A549 (cell line): ENCODE data around the gene DRD1. TPM values are rescaled to one million over a fixed set of nuclear protein-coding genes. Genes with fewer than 3 reads are reported as not detected.
"Not testable (repeated sequence)": the region's sequence is repeated elsewhere in the genome, so short reads cannot be mapped to it uniquely, and the experiment has no call there.

ENCODE experiments used
- ATAC-seq, 2 experiments: fragments of 200-7000 bp in 1 of 2; fragments of >200 bp in 1 of 2; cut with Nextera tagmentation in 1 of 2; cut with Tn5 transposase in 1 of 2; 3 replicates each; pipeline versions ENCODE4 v1.8.0 to v1.9.1; 2018 to 2020; ENCODE audit warnings: mild to moderate bottlenecking in 1 of 2, moderate library complexity in 1 of 2
- CTCF ChIA-PET: fragments of 300-600 bp; sonication (Branson Sonifier 250); formaldehyde crosslinking; extraction: SDS; loops from one replicate; lab custom pipeline; 2021; ENCODE audit warnings: antibody characterized with exemption, inconsistent platforms; lab: Yijun Ruan, JAX
- POLR2A ChIA-PET: fragments of 350-600 bp; formaldehyde crosslinking; extraction: SDS; loops from one replicate; lab custom pipeline; 2021; ENCODE audit warnings: antibody characterized with exemption, inconsistent platforms; lab: Yijun Ruan, JAX
- DNase-seq, 2 experiments: peaks; one replicate each; pipeline versions ENCODE4 v3.0.0 to v3.0.0-alpha.2; 2011 to 2016; ENCODE audit warnings: low read depth in 1 of 2, low spot score in 1 of 2
- FAIRE-seq: peaks from 2 replicates; lab custom pipeline; 2011; peaks lifted over from hg19 to GRCh38; lab: Jason Lieb, UNC
- H3K27ac ChIP-seq, 2 experiments: fragments of >200 bp; sonication (Bioruptor Twin); formaldehyde crosslinking; 3 replicates each; pipeline ENCODE4 v1.5.1; 2016 to 2017
- H3K4me1 ChIP-seq: fragments of >200 bp; sonication (Bioruptor Twin); formaldehyde crosslinking; 3 replicates; pipeline ENCODE4 v1.6.1; 2016
- H3K4me2 ChIP-seq: fragments of >200 bp; sonication (Bioruptor Twin); formaldehyde crosslinking; 3 replicates; pipeline ENCODE4 v1.6.1; 2016
- H3K4me3 ChIP-seq: fragments of >200 bp; sonication (Bioruptor Twin); formaldehyde crosslinking; 3 replicates; pipeline ENCODE4 v1.5.1; 2016
- H3K9me3 ChIP-seq: fragments of >200 bp; sonication (Bioruptor Twin); formaldehyde crosslinking; 3 replicates; pipeline ENCODE4 v1.6.1; 2016
- BHLHE40 ChIP-seq: IDR thresholded peaks from 2 replicates; pipeline ENCODE4 v1.6.1; 2012; ENCODE audit warnings: low read depth, low read length, inconsistent platforms
- EP300 ChIP-seq, 2 experiments: fragments of >200 bp; sonication (Bioruptor Twin); formaldehyde crosslinking; IDR thresholded peaks; 2 replicates in 1 of 2; 3 replicates in 1 of 2; pipeline ENCODE4 v1.6.1; 2016 to 2017
- FOSB ChIP-seq: fragments of 250-450 bp; sonication (Bioruptor Pico); IDR thresholded peaks from 2 replicates; pipeline ENCODE4 v1.5.0; 2020; ENCODE audit warnings: mild to moderate bottlenecking, moderate library complexity
- FOSL2 ChIP-seq, 2 experiments: fragments of 450-650 bp in 1 of 2; fragments of >200 bp in 1 of 2; sonication (Bioruptor Twin) in 1 of 2; formaldehyde crosslinking; IDR thresholded peaks; 2 replicates each; pipeline versions ENCODE4 v1.5.0 to v1.6.1; 2016 to 2020; ENCODE audit warnings: mild to moderate bottlenecking in 1 of 2, moderate library complexity in 1 of 2
- HDAC2 ChIP-seq: fragments of 200-600 bp; sonication (generic); IDR thresholded peaks from 2 replicates; pipeline ENCODE4 v1.6.1; 2016
- HEYL ChIP-seq: fragments of 250-450 bp; sonication (Bioruptor Pico); IDR thresholded peaks from 2 replicates; pipeline ENCODE4 v1.8.0; 2021; ENCODE audit warnings: mild to moderate bottlenecking, moderate library complexity
- HOXB5 ChIP-seq: fragments of 250-450 bp; sonication (Bioruptor Pico); IDR thresholded peaks from 2 replicates; pipeline ENCODE4 v1.5.0; 2020; ENCODE audit warnings: mild to moderate bottlenecking, moderate library complexity
- JUNB ChIP-seq: fragments of >200 bp; sonication (Bioruptor Twin); formaldehyde crosslinking; IDR thresholded peaks from 2 replicates; pipeline ENCODE4 v1.6.1; 2016
- KDM1A ChIP-seq: fragments of 200-600 bp; sonication (generic); IDR thresholded peaks from 2 replicates; pipeline ENCODE4 v1.6.1; 2016; ENCODE audit warnings: low read depth, mild to moderate bottlenecking
- MAFK ChIP-seq: fragments of 450-650 bp; IDR thresholded peaks from 2 replicates; pipeline ENCODE4 v1.6.1; 2014; ENCODE audit not compliant: partially characterized antibody
- MAZ ChIP-seq: fragments of 150-350 bp; IDR thresholded peaks from 2 replicates; pipeline ENCODE4 v1.6.1; 2014; ENCODE audit warnings: antibody characterized with exemption, low read depth, low read length, borderline replicate concordance
- RARB ChIP-seq: fragments of 250-450 bp; sonication (Bioruptor Pico); IDR thresholded peaks from 2 replicates; pipeline ENCODE4 v1.8.0; 2021; ENCODE audit warnings: mild to moderate bottlenecking, moderate library complexity
- RCOR1 ChIP-seq: fragments of 150-350 bp; IDR thresholded peaks from 2 replicates; pipeline ENCODE4 v1.6.1; 2014; ENCODE audit warnings: antibody characterized with exemption, low read length, low read depth
- RFX5 ChIP-seq: fragments of 450-650 bp; IDR thresholded peaks from 2 replicates; pipeline ENCODE4 v1.7.1; 2014; ENCODE audit warnings: antibody characterized with exemption, mild to moderate bottlenecking, moderate library complexity
- RNF2 ChIP-seq: fragments of 200-600 bp; sonication (generic); IDR thresholded peaks from 2 replicates; pipeline ENCODE4 v1.6.1; 2016; ENCODE audit warnings: low read depth, mild to moderate bottlenecking, antibody characterized with exemption, moderate library complexity, borderline replicate concordance
- TFCP2L1 ChIP-seq: fragments of 250-450 bp; sonication (Bioruptor Pico); IDR thresholded peaks from 2 replicates; pipeline ENCODE4 v1.5.0; 2021; ENCODE audit warnings: mild to moderate bottlenecking
- ZC3H11A ChIP-seq: fragments of 450-650 bp; IDR thresholded peaks from 2 replicates; pipeline ENCODE4 v1.6.1; 2014; ENCODE audit warnings: antibody characterized with exemption, mild to moderate bottlenecking
- WGBS: methylation state at CpG from one replicate; pipeline ENCODE4 v1.1.6; 2017; ENCODE audit errors: missing lambda C conversion rate; 5-methylcytosine and 5-hydroxymethylcytosine counted together
- polyA plus RNA-seq, 4 experiments: library from polyadenylated mRNA; depleted of rRNA in 3 of 4; stranded (reverse); fragments of >200 nt; fragmentation: RNase III in 1 of 4; extraction: RNeasy Plus Mini Kit Qiagen cat#74134 plus additional on column Dnase treatment in 1 of 4; gene quantifications; 2 replicates in 3 of 4; 3 replicates in 1 of 4; pipeline ENCODE4 v1.2.3, GENCODE V29; 2011 to 2017
- TF ChIP-seq, protein P1 (sequence below): IDR thresholded peaks from 2 replicates; pipeline ENCODE4 v1.6.1; 2012
- TF ChIP-seq, protein P2 (sequence below): fragments of 200-600 bp; sonication (generic); IDR thresholded peaks from 2 replicates; pipeline ENCODE4 v1.6.1; 2016; ENCODE audit warnings: antibody characterized with exemption, mild to moderate bottlenecking, moderate library complexity
- TF ChIP-seq, protein P3 (sequence below): fragments of >200 bp; sonication (Bioruptor Twin); formaldehyde crosslinking; IDR thresholded peaks from 3 replicates; pipeline ENCODE4 v1.6.1; 2016

The DRD1 gene
- polyA plus RNA-seq, 2 of the 4 experiments (the other 2 are of a cell fraction), result 0.90 to 5.7 TPM

DNA sequence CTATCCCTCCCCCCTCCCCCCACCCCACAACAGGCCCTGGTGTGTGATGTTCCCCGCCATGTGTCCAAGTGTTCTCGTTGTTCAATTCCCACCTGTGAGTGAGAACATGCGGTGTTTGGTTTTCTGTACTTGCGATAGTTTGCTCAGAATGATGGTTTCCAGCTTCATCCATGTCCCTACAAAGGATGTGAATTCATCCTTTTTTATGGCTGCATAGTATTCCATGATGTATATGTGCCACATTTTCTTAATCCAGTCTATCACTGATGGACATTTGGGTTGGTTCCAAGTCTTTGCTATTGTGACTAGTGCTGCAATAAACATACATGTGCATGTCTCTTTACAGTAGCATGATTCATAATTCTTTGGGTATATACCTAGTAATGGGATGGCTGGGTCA, 48.6 kb downstream of the DRD1 start:
- CTCF ChIA-PET, H3K9me3 ChIP-seq, H3K27ac ChIP-seq, POLR2A ChIA-PET, FAIRE-seq, H3K4me1 ChIP-seq, DNase-seq, ATAC-seq, H3K4me2 ChIP-seq, H3K4me3 ChIP-seq: not testable (repeated sequence)
- TF ChIP-seq KDM1A, result 0 out of 2 replicates have a peak, but pooled peaks have one; percentile 15
- WGBS, result 78% methylated on average over 4 of the region's 4 CpGs

DNA sequence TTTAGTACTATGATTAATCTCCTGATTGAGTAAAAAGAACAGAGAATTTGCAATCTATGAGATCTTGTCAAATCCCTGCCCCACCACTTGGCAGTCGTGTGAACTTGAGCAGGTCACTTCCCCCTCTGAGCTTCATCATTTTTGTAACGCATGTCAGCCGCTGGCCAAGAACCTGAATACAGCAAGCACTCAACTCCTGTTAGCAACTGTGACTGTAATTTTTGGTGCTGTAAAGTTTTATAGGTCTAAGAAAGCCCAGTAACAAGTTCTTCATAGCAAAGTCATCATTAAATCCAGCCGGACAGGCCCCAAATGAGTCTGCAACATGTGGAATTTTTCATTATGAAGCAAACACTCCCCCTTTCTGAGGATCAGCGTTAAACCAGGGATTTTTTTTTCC, 49.4 kb downstream of the DRD1 start:
- FAIRE-seq (no peak), ATAC-seq (no peak), DNase-seq (no peak)
- ChIA-PET POLR2A (no interaction called here), CTCF (interaction anchor here (1.1 kb wide), 1 partner anchor 27 kb away, joined by 3 read pairs; no protein-coding TSS in a partner anchor)
- no peak overlapping the region for H3K4me2 ChIP-seq
- H3K27ac ChIP-seq, result 0 out of 6 replicates have a peak overlapping the region, but pooled peaks of 1 of the 2 experiments have one; percentile 19
- no peaks in the 10 kb centered on the region for H3K9me3 ChIP-seq
- WGBS, result 70% methylated on average over 5 of the region's 5 CpGs
- TF ChIP-seq MAZ (no peak), FOSB (no peak), ZC3H11A (no peak), TFCP2L1 (CRISPR knock-in tag) (no peak), FOSL2 (IDR thresholded peaks at IDR 0.05) (no peak), FOSL2 (CRISPR knock-in tag; IDR thresholded peaks at IDR 0.05) (no peak), RNF2 (no peak), HEYL (CRISPR knock-in tag) (no peak), RARB (CRISPR knock-in tag) (no peak), MAFK (no peak), RFX5 (no peak), HDAC2 (no peak), EP300 (IDR thresholded peaks at IDR 0.05) (no peak), RCOR1 (no peak), JUNB (no peak), BHLHE40 (no peak), HOXB5 (CRISPR knock-in tag) (no peak)
- TF ChIP-seq, protein P1, sequence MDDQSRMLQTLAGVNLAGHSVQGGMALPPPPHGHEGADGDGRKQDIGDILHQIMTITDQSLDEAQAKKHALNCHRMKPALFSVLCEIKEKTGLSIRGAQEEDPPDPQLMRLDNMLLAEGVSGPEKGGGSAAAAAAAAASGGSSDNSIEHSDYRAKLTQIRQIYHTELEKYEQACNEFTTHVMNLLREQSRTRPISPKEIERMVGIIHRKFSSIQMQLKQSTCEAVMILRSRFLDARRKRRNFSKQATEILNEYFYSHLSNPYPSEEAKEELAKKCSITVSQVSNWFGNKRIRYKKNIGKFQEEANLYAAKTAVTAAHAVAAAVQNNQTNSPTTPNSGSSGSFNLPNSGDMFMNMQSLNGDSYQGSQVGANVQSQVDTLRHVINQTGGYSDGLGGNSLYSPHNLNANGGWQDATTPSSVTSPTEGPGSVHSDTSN, result no peak
- TF ChIP-seq, protein P2, sequence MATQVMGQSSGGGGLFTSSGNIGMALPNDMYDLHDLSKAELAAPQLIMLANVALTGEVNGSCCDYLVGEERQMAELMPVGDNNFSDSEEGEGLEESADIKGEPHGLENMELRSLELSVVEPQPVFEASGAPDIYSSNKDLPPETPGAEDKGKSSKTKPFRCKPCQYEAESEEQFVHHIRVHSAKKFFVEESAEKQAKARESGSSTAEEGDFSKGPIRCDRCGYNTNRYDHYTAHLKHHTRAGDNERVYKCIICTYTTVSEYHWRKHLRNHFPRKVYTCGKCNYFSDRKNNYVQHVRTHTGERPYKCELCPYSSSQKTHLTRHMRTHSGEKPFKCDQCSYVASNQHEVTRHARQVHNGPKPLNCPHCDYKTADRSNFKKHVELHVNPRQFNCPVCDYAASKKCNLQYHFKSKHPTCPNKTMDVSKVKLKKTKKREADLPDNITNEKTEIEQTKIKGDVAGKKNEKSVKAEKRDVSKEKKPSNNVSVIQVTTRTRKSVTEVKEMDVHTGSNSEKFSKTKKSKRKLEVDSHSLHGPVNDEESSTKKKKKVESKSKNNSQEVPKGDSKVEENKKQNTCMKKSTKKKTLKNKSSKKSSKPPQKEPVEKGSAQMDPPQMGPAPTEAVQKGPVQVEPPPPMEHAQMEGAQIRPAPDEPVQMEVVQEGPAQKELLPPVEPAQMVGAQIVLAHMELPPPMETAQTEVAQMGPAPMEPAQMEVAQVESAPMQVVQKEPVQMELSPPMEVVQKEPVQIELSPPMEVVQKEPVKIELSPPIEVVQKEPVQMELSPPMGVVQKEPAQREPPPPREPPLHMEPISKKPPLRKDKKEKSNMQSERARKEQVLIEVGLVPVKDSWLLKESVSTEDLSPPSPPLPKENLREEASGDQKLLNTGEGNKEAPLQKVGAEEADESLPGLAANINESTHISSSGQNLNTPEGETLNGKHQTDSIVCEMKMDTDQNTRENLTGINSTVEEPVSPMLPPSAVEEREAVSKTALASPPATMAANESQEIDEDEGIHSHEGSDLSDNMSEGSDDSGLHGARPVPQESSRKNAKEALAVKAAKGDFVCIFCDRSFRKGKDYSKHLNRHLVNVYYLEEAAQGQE, result no peak
- TF ChIP-seq, protein P3, sequence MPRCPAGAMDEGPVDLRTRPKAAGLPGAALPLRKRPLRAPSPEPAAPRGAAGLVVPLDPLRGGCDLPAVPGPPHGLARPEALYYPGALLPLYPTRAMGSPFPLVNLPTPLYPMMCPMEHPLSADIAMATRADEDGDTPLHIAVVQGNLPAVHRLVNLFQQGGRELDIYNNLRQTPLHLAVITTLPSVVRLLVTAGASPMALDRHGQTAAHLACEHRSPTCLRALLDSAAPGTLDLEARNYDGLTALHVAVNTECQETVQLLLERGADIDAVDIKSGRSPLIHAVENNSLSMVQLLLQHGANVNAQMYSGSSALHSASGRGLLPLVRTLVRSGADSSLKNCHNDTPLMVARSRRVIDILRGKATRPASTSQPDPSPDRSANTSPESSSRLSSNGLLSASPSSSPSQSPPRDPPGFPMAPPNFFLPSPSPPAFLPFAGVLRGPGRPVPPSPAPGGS, result no peak
- no peak overlapping the region for H3K4me3 ChIP-seq
- H3K4me1 ChIP-seq, result peaks cover 6% of the 10 kb centered on the region; the same call in 1 of the 3 replicates
